Measurements from ENCODE around the gene GPN2. TPM values are rescaled to one million over a fixed set of nuclear protein-coding genes. Genes with fewer than 3 reads are reported as not detected.

The GPN2 gene
- total RNA-seq, 4 donors from 2014 or later = 9.6 to 16.5 (median 14.1) TPM

- no peaks in the 10 kb centered on the region for H3K9me3 ChIP-seq
- no peak for TF ChIP-seq POLR2A (IDR thresholded peaks at IDR 0.05; ENCODE audit: low read depth)
- no peak for TF ChIP-seq EP300 (IDR thresholded peaks at IDR 0.05)
- TF ChIP-seq POLR2AphosphoS5 (IDR thresholded peaks at IDR 0.05) = no peak
- TF ChIP-seq CTCF (IDR thresholded peaks at IDR 0.05) = no peak
- peaks cover 0 to 52% (median 51%) of the 10 kb centered on the region in 4 donors for H3K36me3 ChIP-seq
- H3K4me3 ChIP-seq = no peak overlapping the region
- H3K4me1 ChIP-seq = peaks cover 0 to 6% (median 2%) of the 10 kb centered on the region in 4 donors
- 76% methylated on average over 4 of the region's 4 CpGs for WGBS
- no peak overlapping the region for H3K27ac ChIP-seq (replicated peaks in 1 of 4)
- intact Hi-C loops (cut with DNase I) = no loop called here
- H3K27me3 ChIP-seq = no peaks in the 10 kb centered on the region
- no peak for DNase-seq (ENCODE audit: extremely low spot score)
These were observed 31.9 kb downstream of the GPN2 start for GRCh38 chr1:26858160-26858559.

- Histone ChIP-seq H3K27me3 (no peaks in the 10 kb centered on the region), H3K27ac (replicated peaks in 1 of 4) (no peak overlapping the region), H3K4me3 (no peak overlapping the region), H3K36me3 (peaks cover 3 to 57% (median 55%) of the 10 kb centered on the region in 4 donors), H3K4me1 (peaks cover 0 to 9% (median 5%) of the 10 kb centered on the region in 4 donors), H3K9me3 (no peaks in the 10 kb centered on the region)
- WGBS = 76% methylated on average over 8 of the region's 8 CpGs
- intact Hi-C loops (cut with DNase I) = no loop called here
- TF ChIP-seq POLR2AphosphoS5 (IDR thresholded peaks at IDR 0.05) = no peak
- no peak for TF ChIP-seq CTCF (IDR thresholded peaks at IDR 0.05)
- TF ChIP-seq POLR2A (IDR thresholded peaks at IDR 0.05; ENCODE audit: low read depth) = no peak
- no peak for TF ChIP-seq EP300 (IDR thresholded peaks at IDR 0.05)
- no peak for DNase-seq (ENCODE audit: extremely low spot score)
These were observed 32.5 kb downstream of the GPN2 start for GRCh38 chr1:26857473-26858060.

GRCh38 chr1:26856604-26857469 lies 33.2 kb downstream of the GPN2 start:
- no peak for TF ChIP-seq POLR2AphosphoS5 (IDR thresholded peaks at IDR 0.05)
- no peak for TF ChIP-seq CTCF (IDR thresholded peaks at IDR 0.05)
- no peak for TF ChIP-seq POLR2A (IDR thresholded peaks at IDR 0.05; ENCODE audit: low read depth)
- no peak for TF ChIP-seq EP300 (IDR thresholded peaks at IDR 0.05)
- Histone ChIP-seq H3K27ac (replicated peaks in 1 of 4) (no peak overlapping the region), H3K27me3 (no peaks in the 10 kb centered on the region), H3K4me3 (no peak overlapping the region), H3K36me3 (peaks cover 7 to 63% (median 62%) of the 10 kb centered on the region in 4 donors), H3K4me1 (peaks cover 0 to 9% (median 5%) of the 10 kb centered on the region in 4 donors), H3K9me3 (no peaks in the 10 kb centered on the region)
- 87% methylated on average over 20 of the region's 21 CpGs for WGBS
- no peak for DNase-seq (ENCODE audit: extremely low spot score)
- intact Hi-C loops (cut with DNase I) = no loop called here

- DNase-seq (ENCODE audit: extremely low spot score) = no peak
- H3K4me3 ChIP-seq = no peak overlapping the region
- no peaks in the 10 kb centered on the region for H3K27me3 ChIP-seq
- intact Hi-C loops (cut with DNase I) = no loop called here
- H3K9me3 ChIP-seq = no peaks in the 10 kb centered on the region
- TF ChIP-seq CTCF (IDR thresholded peaks at IDR 0.05) (no peak), EP300 (IDR thresholded peaks at IDR 0.05) (no peak), POLR2AphosphoS5 (IDR thresholded peaks at IDR 0.05) (no peak), POLR2A (IDR thresholded peaks at IDR 0.05; ENCODE audit: low read depth) (no peak)
- H3K36me3 ChIP-seq = peaks cover 12 to 70% (median 69%) of the 10 kb centered on the region in 4 donors
- peaks cover 0 to 9% (median 5%) of the 10 kb centered on the region in 4 donors for H3K4me1 ChIP-seq
- 92% methylated on average over 11 of the region's 11 CpGs for WGBS
- H3K27ac ChIP-seq (replicated peaks in 1 of 4) = no peak overlapping the region
These were observed 33.9 kb downstream of the GPN2 start for GRCh38 chr1:26856181-26856580.

Data from esophagus muscularis mucosa (tissue), 4 donors.